Measurements from ENCODE around the gene TMEM131L.
"Not testable (repeated sequence)": the region's sequence is repeated elsewhere in the genome, so short reads cannot be mapped to it uniquely, and the experiment has no call there.

Gene TMEM131L

GRCh38 chr4:153635846-153636245 lies 169.7 kb downstream of the TMEM131L start:
- DNase-seq: no peak

GRCh38 chr4:153637201-153637600 lies 171.0 kb downstream of the TMEM131L start:
- DNase-seq: no peak

GRCh38 chr4:153638011-153638410 lies 171.9 kb downstream of the TMEM131L start:
- DNase-seq: no peak

- DNase-seq: no peak
Observed at GRCh38 chr4:153638999-153639398, 172.8 kb downstream of the TMEM131L start.

DNA sequence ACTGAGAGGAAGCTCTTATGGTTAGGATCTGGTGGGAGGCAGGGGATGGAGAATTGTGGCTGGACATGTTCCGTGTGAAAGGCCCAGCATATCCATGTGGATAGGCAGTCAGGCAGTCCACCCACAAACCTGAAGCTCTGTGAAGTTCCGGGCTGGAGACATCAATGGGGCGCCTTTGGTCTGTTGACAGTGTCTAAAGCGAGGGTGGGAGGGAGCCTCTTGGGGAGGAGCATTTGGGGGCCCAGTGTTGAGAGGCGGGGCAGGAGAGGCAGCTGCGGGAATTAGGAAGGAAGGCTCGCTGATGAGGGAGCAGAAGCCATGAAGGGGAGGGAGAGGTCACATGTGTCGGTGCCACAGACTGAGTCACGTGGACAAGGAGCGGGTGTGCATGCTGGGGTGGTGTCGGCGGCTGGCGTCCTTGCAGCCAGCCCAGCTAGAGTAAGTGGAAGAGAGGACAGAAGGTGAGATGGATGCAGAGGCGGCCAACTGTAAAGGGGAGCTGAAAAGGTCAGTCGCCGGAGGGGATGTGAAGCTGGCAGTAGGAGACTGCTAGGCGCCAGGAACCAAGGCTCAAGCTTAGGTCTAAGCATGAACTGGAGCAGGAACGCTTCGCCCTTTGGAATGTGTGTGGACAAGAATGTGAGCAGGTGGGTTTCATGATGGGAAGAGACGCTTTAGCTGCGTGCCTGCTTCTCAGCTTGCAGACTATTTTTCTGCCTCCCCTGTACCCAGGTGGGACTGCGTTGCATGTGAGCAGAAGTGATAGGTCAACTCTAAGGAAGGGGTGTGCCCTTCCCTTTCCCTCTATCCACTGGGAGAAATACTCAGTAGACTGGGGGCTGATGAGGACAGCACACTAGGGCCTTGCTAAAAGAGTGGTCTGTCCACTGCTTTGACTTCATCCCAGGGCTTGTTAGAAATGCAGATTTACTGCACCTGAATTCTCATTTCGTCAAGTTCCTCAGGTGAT lies 174.0 kb downstream of the TMEM131L start:
- no peak for DNase-seq

DNA sequence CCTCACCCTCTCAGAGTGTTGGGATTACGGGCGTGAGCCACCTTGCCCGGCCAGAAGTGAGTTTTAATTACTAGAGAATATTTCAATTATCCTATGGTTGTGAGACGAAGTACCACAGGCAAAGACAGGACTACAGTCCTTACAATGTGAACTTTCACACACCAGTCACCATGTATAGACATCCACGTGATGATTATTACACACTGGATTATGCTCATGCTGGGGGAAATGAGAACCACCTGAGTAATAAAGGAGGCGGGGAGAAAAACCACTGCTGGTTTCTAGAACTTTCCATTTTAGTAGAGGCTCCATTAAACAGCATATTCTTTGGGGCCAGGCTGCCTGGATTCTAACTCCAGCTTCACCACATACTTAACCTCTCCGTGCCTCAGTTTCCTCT lies 175.4 kb downstream of the TMEM131L start:
- DNase-seq: no peak

GRCh38 chr4:153643406-153644383 lies 177.5 kb downstream of the TMEM131L start:
- peak in 1 of 2 donors; percentile 72 for DNase-seq

DNA sequence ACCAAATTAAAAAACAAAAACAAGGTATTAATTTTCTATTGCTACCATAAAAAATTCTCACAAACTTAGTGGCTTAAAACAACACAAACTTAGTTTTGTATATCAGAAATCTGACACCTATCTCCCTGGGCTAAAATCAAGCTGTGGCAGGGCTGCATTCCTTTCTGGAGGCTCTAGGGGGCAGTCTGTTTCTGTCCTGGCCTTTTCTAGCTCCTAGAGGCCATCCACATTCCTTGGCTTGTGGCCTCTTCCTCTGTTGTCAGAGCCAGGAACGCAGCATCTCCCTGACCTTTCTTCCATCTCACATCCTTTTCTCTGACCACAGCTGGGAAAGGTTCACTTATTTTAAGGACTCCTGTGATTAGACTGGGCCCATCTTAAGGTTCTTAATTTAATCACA lies 179.0 kb downstream of the TMEM131L start:
- no peak for DNase-seq

DNA sequence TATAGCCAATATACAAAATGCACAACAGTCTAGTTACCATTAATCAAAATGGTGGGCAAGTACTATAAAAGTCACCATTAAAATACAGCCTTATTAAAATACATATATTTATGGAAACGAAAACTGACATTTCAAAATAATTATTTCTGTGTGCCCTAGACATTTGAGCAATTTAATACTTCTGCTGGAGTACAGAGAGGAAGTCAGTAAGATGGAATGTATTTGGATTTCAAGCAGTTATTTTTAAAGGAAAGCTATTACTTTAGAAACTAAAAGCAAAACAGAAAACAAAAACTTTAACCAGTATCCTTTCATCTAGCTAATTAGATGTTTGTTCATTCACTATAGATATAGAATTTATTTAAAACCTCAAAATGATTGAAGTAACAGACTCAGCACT lies 180.1 kb downstream of the TMEM131L start:
- DNase-seq: no peak

GRCh38 chr4:153646978-153647377 lies 180.8 kb downstream of the TMEM131L start:
- no peak for DNase-seq

- no peak for DNase-seq
Observed at GRCh38 chr4:153647975-153648374, 181.8 kb downstream of the TMEM131L start.

DNA sequence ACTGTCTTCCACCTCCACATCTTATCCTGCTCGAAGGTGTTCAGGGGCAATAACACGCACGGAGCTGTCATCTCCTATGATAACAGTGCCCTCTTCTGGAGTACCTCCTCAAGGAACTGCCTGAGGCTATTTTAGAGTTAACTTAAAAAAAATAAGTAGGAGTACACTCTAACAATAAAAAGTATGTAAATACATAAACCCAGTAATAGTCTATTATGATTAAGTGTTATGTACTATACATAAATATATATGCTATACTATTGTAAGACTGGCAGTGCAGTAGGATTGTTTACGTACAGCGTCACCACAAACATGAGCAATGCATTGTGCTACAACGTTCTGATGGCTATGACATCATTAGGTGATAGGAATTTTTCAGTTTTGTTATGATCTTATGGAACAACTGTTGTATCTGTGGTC lies 183.4 kb downstream of the TMEM131L start:
- DNase-seq: no peak

DNA sequence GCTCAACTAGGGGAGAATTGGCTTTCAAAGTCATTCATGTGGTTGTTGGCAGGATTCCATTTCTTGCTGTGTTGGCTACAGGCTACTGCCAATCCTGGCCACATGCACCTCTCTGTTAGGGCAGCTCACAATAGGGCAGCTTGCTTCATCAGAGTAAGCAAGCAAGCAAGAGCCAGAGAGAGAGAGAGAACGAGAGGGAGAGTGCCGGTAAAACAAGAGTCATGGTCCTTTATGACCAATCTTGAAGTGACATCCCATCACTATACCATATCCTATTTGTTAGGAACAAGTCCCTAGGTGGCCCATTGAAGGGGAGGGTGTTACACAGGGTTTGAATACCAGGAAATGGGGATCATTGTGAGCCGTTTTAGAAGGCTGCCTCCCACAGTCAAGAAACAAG lies 185.0 kb downstream of the TMEM131L start:
- DNase-seq: peak in 1 of 2 donors; percentile 53

GRCh38 chr4:153651587-153651986 lies 185.4 kb downstream of the TMEM131L start:
- peak in 1 of 2 donors; percentile 90 for DNase-seq

- peak in 1 of 2 donors; percentile 79 for DNase-seq
Observed at GRCh38 chr4:153652051-153652784, 186.1 kb downstream of the TMEM131L start.

DNA sequence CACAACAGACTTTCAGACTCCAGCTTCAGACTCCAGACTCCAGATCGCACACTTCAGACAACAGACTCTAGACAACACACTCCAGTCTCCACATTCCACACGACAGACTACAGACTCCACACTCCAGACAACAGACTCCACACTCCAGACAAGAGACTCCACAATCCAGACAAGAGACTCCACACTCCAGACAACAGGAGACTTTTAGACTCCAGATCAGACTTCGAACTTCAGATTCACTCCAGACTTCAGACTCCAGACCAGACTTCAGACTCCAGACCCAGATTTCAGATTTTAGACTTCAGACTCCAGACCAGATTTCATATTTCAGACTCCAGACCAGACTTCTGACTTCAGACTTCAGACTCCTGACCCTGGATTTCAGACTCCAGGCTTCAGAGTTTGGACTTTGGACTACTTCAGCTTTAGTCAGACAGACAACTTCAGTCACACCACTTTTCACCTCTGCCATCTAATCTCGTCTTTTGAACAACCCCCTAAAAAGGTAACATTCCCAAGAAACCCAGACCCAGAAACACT lies 188.9 kb downstream of the TMEM131L start:
- DNase-seq: no peak

- DNase-seq: no peak
Observed at GRCh38 chr4:153655928-153656327, 189.8 kb downstream of the TMEM131L start.

DNA sequence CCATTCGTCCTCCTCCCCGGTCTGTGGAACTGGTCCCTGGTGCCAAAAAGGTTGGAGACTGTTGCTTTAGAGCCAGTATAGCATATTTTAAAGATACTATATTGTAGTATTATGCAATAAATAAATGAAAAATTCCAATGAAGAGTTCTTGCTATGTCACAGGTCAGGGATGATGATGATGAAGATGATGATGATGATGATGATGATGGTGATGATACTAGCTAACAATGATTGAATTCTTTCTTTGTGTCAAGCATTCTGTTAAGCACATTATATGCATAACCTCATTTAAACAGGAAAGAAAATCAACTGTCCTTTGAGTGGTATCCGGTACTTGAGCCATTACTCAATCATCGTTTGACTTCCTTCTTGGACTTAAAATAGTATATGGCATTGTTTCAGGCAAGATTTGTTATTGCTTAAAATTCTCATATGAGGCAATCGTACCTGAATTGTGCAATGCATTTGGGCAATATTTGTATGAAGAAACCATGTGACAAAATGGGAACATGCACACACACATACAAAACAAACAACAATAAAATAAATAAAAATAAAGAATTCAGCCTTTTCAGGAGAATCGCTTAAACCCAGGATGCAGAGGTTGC lies 195.2 kb downstream of the TMEM131L start:
- peak in 1 of 2 donors; percentile 18 for DNase-seq

- no peak for DNase-seq
Observed at GRCh38 chr4:153661908-153662307, 195.7 kb downstream of the TMEM131L start.

DNA sequence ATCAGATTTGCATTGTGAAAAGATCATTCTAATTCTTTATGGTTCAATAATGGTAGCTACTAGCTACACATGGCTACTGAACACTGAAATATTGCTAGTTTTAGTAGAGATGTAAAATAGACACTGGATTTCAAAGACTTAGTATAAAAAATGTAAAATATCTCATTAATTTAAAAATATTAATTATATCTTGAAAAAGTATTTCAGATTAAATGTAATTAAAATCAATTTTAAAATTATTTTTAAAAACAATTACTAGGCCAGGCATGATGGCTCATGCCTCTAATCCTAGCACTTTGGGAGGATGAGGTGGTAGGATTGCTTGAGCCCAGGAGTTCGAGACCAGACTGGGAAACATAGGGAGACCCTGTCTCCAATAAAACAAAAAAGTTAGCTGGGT lies 197.5 kb downstream of the TMEM131L start:
- no peak for DNase-seq

- not testable (repeated sequence) for DNase-seq
Observed at GRCh38 chr4:153666505-153666904, 200.3 kb downstream of the TMEM131L start.

DNA sequence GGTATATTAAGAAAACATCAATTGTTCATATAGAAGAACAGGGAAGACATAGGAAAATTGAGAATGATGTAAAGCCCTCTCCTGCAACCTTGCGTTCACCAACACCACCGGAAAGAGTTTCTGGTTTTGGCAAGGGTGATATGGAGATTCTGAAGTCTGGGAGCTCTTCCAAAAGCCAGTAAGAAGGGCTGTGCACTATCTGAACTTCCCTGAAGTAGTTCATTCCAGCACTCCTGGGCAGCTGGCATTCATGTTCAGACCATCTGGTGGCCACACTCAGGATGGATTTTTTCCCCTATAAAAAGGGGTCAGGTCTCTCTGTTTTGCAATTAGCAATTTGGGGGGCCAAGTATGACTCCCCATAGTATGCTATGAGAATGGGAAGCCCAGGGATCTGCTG lies 202.5 kb downstream of the TMEM131L start:
- no peak for DNase-seq
